Measurements from ENCODE around the gene ENOX2.
"Not testable (repeated sequence)": the region's sequence is repeated elsewhere in the genome, so short reads cannot be mapped to it uniquely, and the experiment has no call there.

The ENOX2 gene

GRCh38 chrX:130827648-130828047 is 75.4 kb downstream of the ENOX2 start:
- no peak for DNase-seq (ENCODE audit: low read depth in 2 of 2)

- no peak for DNase-seq (ENCODE audit: low read depth in 2 of 2)
These were observed 76.8 kb downstream of the ENOX2 start for GRCh38 chrX:130826249-130826648.

- no peak for DNase-seq (ENCODE audit: low read depth in 2 of 2)
These were observed 77.5 kb downstream of the ENOX2 start for GRCh38 chrX:130825525-130825924.

GRCh38 chrX:130819367-130819766 is 83.6 kb downstream of the ENOX2 start:
- not testable (repeated sequence) for DNase-seq (ENCODE audit: low read depth in 2 of 2)

- DNase-seq (ENCODE audit: low read depth in 2 of 2) = not testable (repeated sequence)
These were observed 89.1 kb downstream of the ENOX2 start for GRCh38 chrX:130813932-130814331.

- DNase-seq (ENCODE audit: low read depth in 2 of 2) = no peak
These were observed 92.4 kb downstream of the ENOX2 start for GRCh38 chrX:130810561-130810960.

- no peak for DNase-seq (ENCODE audit: low read depth in 2 of 2)
These were observed 97.1 kb downstream of the ENOX2 start for GRCh38 chrX:130805903-130806302.

GRCh38 chrX:130803537-130803936 is 99.5 kb downstream of the ENOX2 start:
- DNase-seq (ENCODE audit: low read depth in 2 of 2) = no peak

GRCh38 chrX:130801901-130802300 is 101.1 kb downstream of the ENOX2 start:
- no peak for DNase-seq (ENCODE audit: low read depth in 2 of 2)

- DNase-seq (ENCODE audit: low read depth in 2 of 2) = peak in 1 of 2 experiments; percentile 1
These were observed 103.6 kb downstream of the ENOX2 start for GRCh38 chrX:130799393-130799792.

- DNase-seq (ENCODE audit: low read depth in 2 of 2) = no peak
These were observed 109.0 kb downstream of the ENOX2 start for GRCh38 chrX:130793975-130794374.

- not testable (repeated sequence) for DNase-seq (ENCODE audit: low read depth in 2 of 2)
These were observed 111.1 kb downstream of the ENOX2 start for GRCh38 chrX:130791870-130792269.

- no peak for DNase-seq (ENCODE audit: low read depth in 2 of 2)
These were observed 113.2 kb downstream of the ENOX2 start for GRCh38 chrX:130789793-130790192.

GRCh38 chrX:130788786-130789581 is 114.0 kb downstream of the ENOX2 start:
- DNase-seq (ENCODE audit: low read depth in 2 of 2) = no peak

- DNase-seq (ENCODE audit: low read depth in 2 of 2) = no peak
These were observed 117.0 kb downstream of the ENOX2 start for GRCh38 chrX:130786030-130786429.

GRCh38 chrX:130778773-130779172 is 124.2 kb downstream of the ENOX2 start:
- DNase-seq (ENCODE audit: low read depth in 2 of 2) = no peak

- DNase-seq (ENCODE audit: low read depth in 2 of 2) = no peak
These were observed 127.2 kb downstream of the ENOX2 start for GRCh38 chrX:130775849-130776248.

- DNase-seq (ENCODE audit: low read depth in 2 of 2) = no peak
These were observed 130.2 kb downstream of the ENOX2 start for GRCh38 chrX:130772776-130773143.

- DNase-seq (ENCODE audit: low read depth in 2 of 2) = peak; percentile 9 to 13
These were observed 130.8 kb downstream of the ENOX2 start for GRCh38 chrX:130772105-130772775.

GRCh38 chrX:130771648-130772047 is 131.4 kb downstream of the ENOX2 start:
- DNase-seq (ENCODE audit: low read depth in 2 of 2) = no peak

GRCh38 chrX:130771230-130771629 is 131.8 kb downstream of the ENOX2 start:
- no peak for DNase-seq (ENCODE audit: low read depth in 2 of 2)

- DNase-seq (ENCODE audit: low read depth in 2 of 2) = peak; percentile 38 to 45
These were observed 132.4 kb downstream of the ENOX2 start for GRCh38 chrX:130770615-130771014.

- no peak for DNase-seq (ENCODE audit: low read depth in 2 of 2)
These were observed 133.2 kb downstream of the ENOX2 start for GRCh38 chrX:130769835-130770234.
